MG63 (cell line): ENCODE data around the gene ARFIP1. TPM values are rescaled to one million over a fixed set of nuclear protein-coding genes. Genes with fewer than 3 reads are reported as not detected.
"Not testable (repeated sequence)": the region's sequence is repeated elsewhere in the genome, so short reads cannot be mapped to it uniquely, and the experiment has no call there.

Experiments
- DNase-seq: peaks from one replicate; pipeline ENCODE4 v3.0.0-alpha.2; 2020
- H3K27me3 ChIP-seq: fragments of 250-450 bp; sonication (Bioruptor Pico); 2 replicates; pipeline ENCODE4 v1.5.1; 2020; ENCODE audit warnings: mild to moderate bottlenecking, moderate library complexity
- H3K36me3 ChIP-seq: fragments of 250-450 bp; sonication (Bioruptor Pico); 2 replicates; pipeline ENCODE4 v1.5.1; 2020; ENCODE audit warnings: mild to moderate bottlenecking, moderate library complexity
- H3K4me3 ChIP-seq: fragments of 250-450 bp; sonication (Bioruptor Pico); 2 replicates; pipeline ENCODE4 v1.5.1; 2020; ENCODE audit warnings: mild to moderate bottlenecking, moderate library complexity
- H3K9me3 ChIP-seq: fragments of 250-450 bp; sonication (Bioruptor Pico); 2 replicates; pipeline ENCODE4 v1.5.1; 2020; ENCODE audit warnings: mild to moderate bottlenecking, moderate library complexity
- total RNA-seq: library from RNA; depleted of rRNA; stranded (reverse); fragments of >200 nt; shearing (Covaris generic); gene quantifications from 2 replicates; pipeline ENCODE4 v1.2.3, GENCODE V29; 2014; ENCODE audit warnings: low replicate concordance

ARFIP1 gene
- total RNA-seq, 1 experiment from 2014 or later: 16.6 TPM

- H3K9me3 ChIP-seq: no peaks in the 10 kb centered on the region
Observed at GRCh38 chr4:152858934-152859333, 79.2 kb downstream of the ARFIP1 start.

GRCh38 chr4:152860046-152860445 is 80.3 kb downstream of the ARFIP1 start:
- no peak overlapping the region for H3K4me3 ChIP-seq
- H3K9me3 ChIP-seq: no peaks in the 10 kb centered on the region
- no peak for DNase-seq
- no peaks in the 10 kb centered on the region for H3K36me3 ChIP-seq
- H3K27me3 ChIP-seq: no peaks in the 10 kb centered on the region

More at GRCh38 chr4:152858934-152859333, 79.2 kb downstream of the ARFIP1 start:
- no peak for DNase-seq
- Histone ChIP-seq H3K4me3 (no peak overlapping the region), H3K36me3 (no peaks in the 10 kb centered on the region), H3K27me3 (no peaks in the 10 kb centered on the region)

DNA sequence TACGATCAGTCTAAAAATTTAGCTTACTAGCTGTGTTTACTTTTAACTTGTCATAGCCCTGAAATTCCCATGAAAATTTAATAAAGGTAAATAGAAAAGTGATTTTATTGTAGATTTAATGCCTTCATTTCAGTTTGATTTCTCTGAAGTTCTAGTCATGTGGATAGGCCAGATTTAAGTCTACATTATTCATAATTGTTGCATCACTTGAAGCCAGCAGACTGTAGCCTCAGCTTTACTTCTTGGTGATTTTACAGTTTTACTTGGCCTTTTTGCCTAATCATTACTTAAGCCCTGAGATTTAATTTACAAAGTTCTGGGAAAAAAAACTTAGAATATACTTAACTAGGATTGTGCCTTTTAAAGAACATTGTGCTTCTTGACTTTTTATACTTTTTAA is 82.9 kb downstream of the ARFIP1 start:
- no peak overlapping the region for H3K4me3 ChIP-seq

DNA sequence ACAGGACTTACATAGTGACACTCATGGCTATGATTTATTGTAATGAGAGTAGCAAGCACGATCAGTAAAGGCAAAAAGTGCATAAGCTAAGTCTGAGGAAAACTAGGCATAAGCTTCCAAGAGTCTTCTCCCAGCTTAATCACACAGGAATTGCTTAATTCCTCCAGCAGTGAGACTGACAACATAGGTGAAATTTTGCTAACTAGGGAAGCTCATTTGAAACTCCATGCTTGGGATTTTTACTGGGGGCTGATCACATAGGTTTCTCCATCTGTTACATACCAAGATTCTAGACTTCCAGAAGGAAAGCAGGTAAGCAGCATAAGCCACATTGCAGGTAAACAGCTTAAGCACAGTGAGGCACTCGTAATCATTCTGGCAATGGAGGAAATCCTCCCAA is 84.6 kb downstream of the ARFIP1 start:
- no peaks in the 10 kb centered on the region for H3K36me3 ChIP-seq
- DNase-seq: no peak

More for the DNA sequence above, 82.9 kb downstream of the ARFIP1 start:
- DNase-seq: no peak
- H3K9me3 ChIP-seq: no peaks in the 10 kb centered on the region
- no peaks in the 10 kb centered on the region for H3K27me3 ChIP-seq
- no peaks in the 10 kb centered on the region for H3K36me3 ChIP-seq

DNA sequence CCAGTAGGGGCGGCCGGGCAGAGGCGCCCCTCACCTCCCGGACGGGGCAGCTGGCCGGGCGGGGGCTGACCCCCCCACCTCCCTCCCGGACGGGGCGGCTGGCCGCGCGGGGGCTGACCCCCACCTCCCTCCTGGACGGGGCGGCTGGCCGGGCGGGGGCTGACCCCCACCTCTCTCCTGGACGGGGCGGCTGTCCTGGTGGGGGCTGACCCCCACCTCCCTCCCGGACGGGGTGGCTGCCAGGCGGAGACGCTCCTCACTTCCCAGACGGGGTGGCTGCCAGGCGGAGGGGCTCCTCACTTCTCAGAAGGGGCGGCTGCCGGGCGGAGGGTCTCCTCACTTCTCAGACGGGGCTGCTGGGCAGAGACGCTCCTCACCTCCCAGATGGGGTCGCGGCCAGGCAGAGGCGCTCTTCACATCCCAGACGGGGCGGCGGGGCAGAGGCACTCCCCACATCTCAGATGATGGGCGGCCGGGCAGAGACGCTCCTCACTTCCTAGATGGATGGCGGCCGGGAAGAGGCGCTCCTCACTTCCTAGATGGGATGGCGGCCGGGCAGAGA is 86.8 kb downstream of the ARFIP1 start:
- DNase-seq, H3K36me3 ChIP-seq, H3K9me3 ChIP-seq, H3K4me3 ChIP-seq, H3K27me3 ChIP-seq: not testable (repeated sequence)

More for the DNA sequence above, 84.6 kb downstream of the ARFIP1 start:
- Histone ChIP-seq H3K4me3 (no peak overlapping the region), H3K9me3 (no peaks in the 10 kb centered on the region), H3K27me3 (no peaks in the 10 kb centered on the region)

GRCh38 chr4:152870606-152871005 is 90.9 kb downstream of the ARFIP1 start:
- Histone ChIP-seq H3K27me3 (no peaks in the 10 kb centered on the region), H3K4me3 (no peak overlapping the region), H3K9me3 (no peaks in the 10 kb centered on the region), H3K36me3 (no peaks in the 10 kb centered on the region)
- no peak for DNase-seq

DNA sequence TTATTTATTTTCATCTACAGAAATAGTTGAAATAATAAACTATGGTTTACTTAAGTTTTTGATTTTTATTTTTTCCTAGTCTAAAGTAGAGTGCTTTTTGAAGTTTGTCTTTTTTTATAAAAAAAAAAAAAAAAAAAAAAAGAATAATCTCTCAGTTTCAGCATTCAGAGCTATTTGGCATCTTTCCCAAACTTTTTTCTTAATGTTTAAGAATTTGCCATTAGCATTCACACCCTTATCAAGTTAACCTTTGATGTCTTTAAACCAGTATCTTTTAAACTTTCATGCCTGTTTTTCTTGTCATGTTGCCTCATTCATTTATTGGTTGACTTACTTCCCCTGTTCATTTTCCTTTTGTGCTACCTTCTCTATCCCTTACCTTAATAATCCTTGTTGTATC is 95.5 kb downstream of the ARFIP1 start:
- H3K9me3 ChIP-seq: no peaks in the 10 kb centered on the region
- no peaks in the 10 kb centered on the region for H3K27me3 ChIP-seq
- H3K4me3 ChIP-seq: no peak overlapping the region
- no peaks in the 10 kb centered on the region for H3K36me3 ChIP-seq
- no peak for DNase-seq

- DNase-seq: no peak
- no peaks in the 10 kb centered on the region for H3K36me3 ChIP-seq
- H3K4me3 ChIP-seq: no peak overlapping the region
- H3K9me3 ChIP-seq: no peaks in the 10 kb centered on the region
- H3K27me3 ChIP-seq: no peaks in the 10 kb centered on the region
Observed at GRCh38 chr4:152877868-152878267, 98.1 kb downstream of the ARFIP1 start.

DNA sequence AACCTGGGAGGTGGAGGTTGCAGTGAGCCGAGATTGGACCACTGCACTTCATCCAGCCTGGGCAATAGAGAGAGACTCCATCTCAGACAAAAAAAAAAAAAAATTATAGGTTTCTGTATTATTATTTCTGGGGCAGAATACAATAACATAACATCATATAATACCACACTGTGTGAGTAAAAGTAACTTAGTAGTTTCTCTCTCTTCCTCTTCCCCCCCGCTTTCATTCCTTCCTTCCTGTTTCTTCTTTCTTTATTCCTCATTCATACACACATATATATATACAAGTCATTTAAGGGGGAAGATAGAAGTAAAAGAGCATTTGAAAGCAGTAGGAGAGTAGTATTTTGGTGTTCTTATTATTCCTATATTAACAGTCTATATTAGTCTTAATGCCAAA is 100.5 kb downstream of the ARFIP1 start:
- no peaks in the 10 kb centered on the region for H3K36me3 ChIP-seq

GRCh38 chr4:152881974-152882373 is 102.2 kb downstream of the ARFIP1 start:
- no peaks in the 10 kb centered on the region for H3K36me3 ChIP-seq
- H3K4me3 ChIP-seq: no peak overlapping the region
- H3K9me3 ChIP-seq: no peaks in the 10 kb centered on the region
- no peaks in the 10 kb centered on the region for H3K27me3 ChIP-seq
- DNase-seq: no peak

More for the DNA sequence above, 100.5 kb downstream of the ARFIP1 start:
- DNase-seq: no peak
- Histone ChIP-seq H3K9me3 (no peaks in the 10 kb centered on the region), H3K4me3 (no peak overlapping the region), H3K27me3 (no peaks in the 10 kb centered on the region)

DNA sequence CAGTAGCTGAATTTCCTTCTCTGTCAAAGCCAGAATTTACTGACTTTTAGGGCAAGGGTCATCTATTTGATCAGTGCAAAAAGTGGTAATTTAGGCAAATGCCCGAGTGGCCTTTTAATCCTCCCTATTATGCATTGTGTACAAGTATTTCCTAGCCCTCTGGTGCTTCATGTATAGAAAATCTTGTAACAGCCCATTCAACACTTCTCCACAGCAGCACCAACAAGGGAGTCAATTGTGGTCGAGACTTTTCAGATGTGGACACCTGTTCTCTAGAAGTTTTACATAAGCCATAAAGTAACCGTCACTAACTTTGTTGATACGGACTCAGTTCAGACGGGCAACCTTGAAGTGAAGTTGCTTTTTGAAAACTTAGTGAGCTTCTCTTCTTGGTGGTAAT is 105.4 kb downstream of the ARFIP1 start:
- no peak overlapping the region for H3K4me3 ChIP-seq
- H3K9me3 ChIP-seq: no peaks in the 10 kb centered on the region
- DNase-seq: no peak
- H3K27me3 ChIP-seq: no peaks in the 10 kb centered on the region
- H3K36me3 ChIP-seq: no peaks in the 10 kb centered on the region; the same call in 1 of the 2 replicates

- Histone ChIP-seq H3K27me3 (no peaks in the 10 kb centered on the region), H3K4me3 (no peak overlapping the region), H3K36me3 (no peaks in the 10 kb centered on the region; the same call in 1 of the 2 replicates), H3K9me3 (no peaks in the 10 kb centered on the region)
- DNase-seq: no peak
Observed at GRCh38 chr4:152886201-152886600, 106.4 kb downstream of the ARFIP1 start.

DNA sequence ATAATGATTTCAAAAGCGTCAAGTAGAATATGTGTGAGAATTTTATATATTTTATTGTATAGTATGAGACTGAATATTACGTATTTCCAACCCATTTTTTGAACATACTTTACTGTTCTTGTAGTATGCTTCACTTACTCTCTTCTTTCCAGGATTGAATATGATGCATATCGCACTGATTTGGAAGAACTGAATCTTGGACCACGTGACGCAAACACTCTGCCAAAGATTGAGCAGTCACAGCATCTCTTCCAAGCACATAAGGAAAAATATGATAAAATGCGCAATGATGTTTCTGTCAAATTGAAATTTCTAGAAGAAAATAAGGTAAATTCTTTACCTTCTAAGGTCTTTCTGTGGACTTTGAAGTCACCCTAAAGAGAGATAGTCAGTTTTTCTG is 108.2 kb downstream of the ARFIP1 start:
- Histone ChIP-seq H3K4me3 (no peak overlapping the region), H3K9me3 (no peaks in the 10 kb centered on the region)
- no peak for DNase-seq

DNA sequence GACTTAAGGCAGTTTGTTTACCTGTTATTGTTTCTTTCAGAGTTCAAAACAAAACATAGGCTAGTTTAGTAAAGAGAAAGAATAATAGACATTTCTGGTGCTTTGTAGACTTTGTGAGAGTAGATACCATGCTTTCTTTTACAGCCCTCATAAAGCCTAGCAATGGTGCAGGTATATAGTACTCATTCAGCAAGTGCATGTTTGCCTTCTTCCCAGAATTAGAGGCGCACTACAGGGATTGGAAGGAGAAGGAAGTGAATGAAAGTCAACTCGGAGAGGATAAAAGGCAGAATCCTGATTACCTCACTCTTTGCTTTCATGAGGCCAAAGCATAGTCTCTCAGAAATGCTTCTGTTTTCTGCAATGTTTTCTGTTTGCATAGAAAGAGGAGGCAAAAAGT is 113.2 kb downstream of the ARFIP1 start:
- H3K36me3 ChIP-seq: no peaks in the 10 kb centered on the region; the same call in 1 of the 2 replicates
- no peaks in the 10 kb centered on the region for H3K9me3 ChIP-seq
- no peak overlapping the region for H3K4me3 ChIP-seq
- DNase-seq: no peak
- H3K27me3 ChIP-seq: no peaks in the 10 kb centered on the region

More for the DNA sequence above, 108.2 kb downstream of the ARFIP1 start:
- Histone ChIP-seq H3K27me3 (no peaks in the 10 kb centered on the region), H3K36me3 (no peaks in the 10 kb centered on the region; the same call in 1 of the 2 replicates)

DNA sequence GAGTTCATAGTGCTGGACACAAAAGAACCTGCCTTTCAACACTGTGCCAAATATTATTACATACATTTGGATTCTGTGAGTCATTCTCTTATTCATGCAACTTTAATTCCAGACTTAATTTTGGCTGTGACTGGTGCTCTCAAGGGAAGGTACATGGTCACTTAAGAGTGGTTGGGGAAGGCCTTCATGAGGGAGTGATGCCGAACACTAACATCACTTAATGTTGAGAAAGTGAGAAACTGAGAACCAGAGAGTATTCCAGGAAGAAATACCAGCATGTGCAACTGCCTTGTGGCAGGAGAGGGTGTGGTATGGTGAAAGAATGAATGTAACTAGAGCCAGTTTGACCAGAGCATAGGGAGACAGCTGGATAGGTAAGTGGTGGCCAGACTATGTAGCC is 114.9 kb downstream of the ARFIP1 start:
- no peaks in the 10 kb centered on the region for H3K36me3 ChIP-seq
- no peak overlapping the region for H3K4me3 ChIP-seq
- H3K27me3 ChIP-seq: no peaks in the 10 kb centered on the region
- H3K9me3 ChIP-seq: no peaks in the 10 kb centered on the region
- no peak for DNase-seq

GRCh38 chr4:152896811-152897210 is 117.1 kb downstream of the ARFIP1 start:
- Histone ChIP-seq H3K4me3 (no peak overlapping the region), H3K36me3 (no peaks in the 10 kb centered on the region), H3K9me3 (no peaks in the 10 kb centered on the region), H3K27me3 (no peaks in the 10 kb centered on the region)
- no peak for DNase-seq

DNA sequence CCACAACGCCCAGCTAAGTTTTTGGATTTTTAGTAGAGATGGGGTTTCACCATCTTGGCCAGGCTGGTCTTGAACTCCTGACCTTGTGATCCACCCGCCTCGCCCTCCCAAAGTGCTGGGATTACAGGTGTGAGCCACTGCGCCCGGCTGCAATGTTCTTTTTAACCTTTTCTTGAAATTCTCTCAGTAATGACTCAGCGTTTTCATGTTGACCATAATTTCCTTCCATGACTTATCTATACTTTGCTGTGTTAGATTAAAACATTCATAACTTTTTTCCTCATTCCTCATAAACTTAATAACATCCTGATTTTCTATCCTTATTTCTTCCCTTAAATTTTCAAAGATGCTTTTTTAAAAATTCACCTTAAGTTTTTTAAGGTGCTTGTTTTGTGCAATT is 118.4 kb downstream of the ARFIP1 start:
- not testable (repeated sequence) for H3K36me3 ChIP-seq, H3K27me3 ChIP-seq, DNase-seq, H3K9me3 ChIP-seq, H3K4me3 ChIP-seq

- H3K36me3 ChIP-seq: no peaks in the 10 kb centered on the region
- H3K4me3 ChIP-seq: no peak overlapping the region
- no peaks in the 10 kb centered on the region for H3K27me3 ChIP-seq
- no peaks in the 10 kb centered on the region for H3K9me3 ChIP-seq
- DNase-seq: no peak
Observed at GRCh38 chr4:152898606-152899005, 118.9 kb downstream of the ARFIP1 start.

GRCh38 chr4:152900395-152900794 is 120.6 kb downstream of the ARFIP1 start:
- H3K27me3 ChIP-seq: no peaks in the 10 kb centered on the region
- no peak for DNase-seq
- H3K36me3 ChIP-seq: no peaks in the 10 kb centered on the region
- no peak overlapping the region for H3K4me3 ChIP-seq
- H3K9me3 ChIP-seq: no peaks in the 10 kb centered on the region
